ENCODE results near the gene SPATA9. TPM values are rescaled to one million over a fixed set of nuclear protein-coding genes. Genes with fewer than 3 reads are reported as not detected.

SPATA9 gene
- total and polyA plus RNA-seq, 9 of the 15 experiments (the other 6 are each of a cell fraction or from before 2014, with no cell fraction given) = 0.16 to 5.5 (median 0.39) TPM; not detected in 3

- no peak for DNase-seq (ENCODE audit: extremely low read depth in 1 of 4, low spot score in 3 of 4)
- no peaks in the 10 kb centered on the region for H3K9me3 ChIP-seq (replicated peaks; ENCODE audit: control insufficient read depth, insufficient read depth, low read depth, low read length)
- H3K4me2 ChIP-seq (ENCODE audit: insufficient read depth, low read length) = no peak overlapping the region
- no peak for FAIRE-seq
- ChIA-PET CTCF (ENCODE audit: low intra/inter-chr PET ratio) (no interaction called here), POLR2A (interaction anchor here (0.9 to 6.1 kb wide), 4 partner anchors 9 to 51 kb away, joined by 3 to 41 read pairs (median 6); partner anchors contain the start of gene RHOBTB3)
- H3K27me3 ChIP-seq (ENCODE audit: control insufficient read depth in 2 of 2, insufficient read depth in 2 of 2, low read length in 2 of 2) = no peaks in the 10 kb centered on the region
- no peaks in the 10 kb centered on the region for H4K20me1 ChIP-seq (replicated peaks; ENCODE audit: control insufficient read depth, insufficient read depth, low read length)
- no peak for TF ChIP-seq GATA2 (CRISPR knock-in tag; IDR thresholded peaks at IDR 0.05)
- no peak for TF ChIP-seq FOXJ3 (CRISPR knock-in tag; IDR thresholded peaks at IDR 0.05)
- H3K4me1 ChIP-seq (replicated peaks in 1 of 2; ENCODE audit: control insufficient read depth in 2 of 2, insufficient read depth in 2 of 2, low read length in 2 of 2) = peaks cover 22 to 74% of the 10 kb centered on the region in 2 experiments
- H3K27ac ChIP-seq (ENCODE audit: extremely low read depth, low read depth, low read length) = no peak overlapping the region
- in situ Hi-C loops (cut with MboI) = no loop called here
- WGBS (ENCODE audit: insufficient coverage, low coverage, missing lambda C conversion rate) = 43% methylated on average over 1 of the region's 1 CpG
- ATAC-seq = no peak
- no peak overlapping the region for H3K4me3 ChIP-seq
- no peaks in the 10 kb centered on the region for H3K36me3 ChIP-seq (ENCODE audit: control insufficient read depth, insufficient read depth, low read length)
- H3K79me2 ChIP-seq (ENCODE audit: control insufficient read depth, insufficient read depth, low read length) = no peaks in the 10 kb centered on the region; the same call in 2 of the 3 replicates
- intact Hi-C loops (cut with micrococcal nuclease) = loop anchor here (10.0 kb wide), 2 partner anchors 167 to 213 kb away; partner anchors contain the start of genes ARSK and SKIC3
- no peaks in the 10 kb centered on the region for H3K9me1 ChIP-seq (ENCODE audit: control insufficient read depth, insufficient read depth, low read length)
- no peak overlapping the region for H3K9ac ChIP-seq (ENCODE audit: insufficient read depth in 1 of 2, low read depth in 2 of 2, low read length in 2 of 2)
- no TSS peak for BruUV-seq (replicated peaks)
- H2AFZ ChIP-seq (ENCODE audit: low read depth, low read length) = peak overlapping the region; percentile 60; the same call in 1 of the 2 replicates
These were observed 38.9 kb upstream of the SPATA9 start for GRCh38 chr5:95721582-95722295.

- ATAC-seq (no peak), FAIRE-seq (no peak), DNase-seq (ENCODE audit: extremely low read depth in 1 of 4, low spot score in 3 of 4) (no peak)
- TF ChIP-seq BCLAF1 (IDR thresholded peaks at IDR 0.05; ENCODE audit: borderline replicate concordance in 1 of 2, control insufficient read depth in 1 of 2, low read depth in 2 of 2, low read length in 1 of 2) = no peak
- peak; percentile 38 for TF ChIP-seq PRDM10 (IDR thresholded peaks at IDR 0.05; ENCODE audit: partially characterized antibody)
- in situ Hi-C loops (cut with MboI) (no loop called here), intact Hi-C loops (cut with micrococcal nuclease) (loop anchor here (10.0 kb wide), 2 partner anchors 165 to 215 kb away; partner anchors contain the start of genes ARSK and SKIC3)
- no peaks in the 10 kb centered on the region for H3K9me3 ChIP-seq (replicated peaks; ENCODE audit: control insufficient read depth, insufficient read depth, low read depth, low read length)
- no peaks in the 10 kb centered on the region for H4K20me1 ChIP-seq (replicated peaks; ENCODE audit: control insufficient read depth, insufficient read depth, low read length)
- no TSS peak for BruUV-seq (replicated peaks)
- H3K79me2 ChIP-seq (ENCODE audit: control insufficient read depth, insufficient read depth, low read length) = no peaks in the 10 kb centered on the region
- WGBS (ENCODE audit: insufficient coverage, low coverage, missing lambda C conversion rate) = 50% methylated on average over 3 of the region's 3 CpGs
- H3K4me2 ChIP-seq (ENCODE audit: insufficient read depth, low read length) = no peak overlapping the region
- no peaks in the 10 kb centered on the region for H3K9me1 ChIP-seq (ENCODE audit: control insufficient read depth, insufficient read depth, low read length)
- H3K27ac ChIP-seq (ENCODE audit: extremely low read depth, low read depth, low read length) = no peak overlapping the region
- no peaks in the 10 kb centered on the region for H3K36me3 ChIP-seq (ENCODE audit: control insufficient read depth, insufficient read depth, low read length)
- no peak overlapping the region for H2AFZ ChIP-seq (ENCODE audit: low read depth, low read length)
- no peak overlapping the region for H3K9ac ChIP-seq (ENCODE audit: insufficient read depth in 1 of 2, low read depth in 2 of 2, low read length in 2 of 2)
- H3K4me1 ChIP-seq (replicated peaks in 1 of 2; ENCODE audit: control insufficient read depth in 2 of 2, insufficient read depth in 2 of 2, low read length in 2 of 2) = peaks cover 21 to 78% of the 10 kb centered on the region in 2 experiments; a peak in 4 of 5 replicates
- H3K4me3 ChIP-seq = no peak overlapping the region
- CTCF ChIA-PET (ENCODE audit: low intra/inter-chr PET ratio) = no interaction called here
- H3K27me3 ChIP-seq (ENCODE audit: control insufficient read depth in 2 of 2, insufficient read depth in 2 of 2, low read length in 2 of 2) = no peaks in the 10 kb centered on the region
- POLR2A ChIA-PET = interaction anchor here (0.8 kb wide), 1 partner anchor 10 kb away, joined by 4 read pairs; no protein-coding TSS in a partner anchor
These were observed 37.4 kb upstream of the SPATA9 start for GRCh38 chr5:95720094-95720786.
